Kidney (tissue), 14 donors: ENCODE data around the gene KASH5. TPM values are rescaled to one million over a fixed set of nuclear protein-coding genes. Genes with fewer than 3 reads are reported as not detected.

Source experiments
- DNase-seq, 5 donors: peaks; one replicate each; pipeline ENCODE4 v3.0.0-alpha.2; 2013 to 2020
- FAIRE-seq: peaks from 2 replicates; lab custom pipeline; 2012; peaks lifted over from hg19 to GRCh38; lab: Jason Lieb, UNC
- H3K27ac ChIP-seq, 2 donors: one replicate each; pipeline ENCODE4 v1.7.0; 2013; ENCODE audit warnings: low read depth in 2 of 2, low read length in 2 of 2, inconsistent platforms in 1 of 2
- H3K27me3 ChIP-seq: one replicate; pipeline ENCODE4 v1.7.1; 2013; ENCODE audit warnings: low read length, inconsistent platforms; ENCODE audit not compliant: control insufficient read depth, insufficient read depth
- H3K36me3 ChIP-seq, 3 donors: one replicate each; pipeline versions ENCODE4 v1.7.0 to v1.7.1; 2013; ENCODE audit warnings: low read length in 3 of 3, control low read depth in 1 of 3, inconsistent platforms in 1 of 3; ENCODE audit not compliant: insufficient read depth in 3 of 3, control insufficient read depth in 2 of 3
- H3K4me1 ChIP-seq, 3 donors: one replicate each; pipeline versions ENCODE4 v1.7.0 to v1.7.1; 2013; ENCODE audit warnings: low read length in 3 of 3, inconsistent platforms in 1 of 3, low read depth in 1 of 3; ENCODE audit not compliant: control insufficient read depth in 2 of 3, insufficient read depth in 2 of 3
- H3K4me3 ChIP-seq, 3 donors: one replicate each; pipeline versions ENCODE4 v1.7.0 to v1.8.1; 2013; ENCODE audit warnings: low read length in 3 of 3, control low read depth in 1 of 3, inconsistent platforms in 1 of 3
- H3K9ac ChIP-seq, 3 donors: one replicate each; pipeline versions ENCODE4 v1.7.0 to v1.7.1; 2013; ENCODE audit warnings: low read length in 3 of 3, control low read depth in 1 of 3, inconsistent platforms in 1 of 3
- H3K9me3 ChIP-seq, 3 donors: one replicate each; pipeline versions ENCODE4 v1.7.0 to v1.7.1; 2013; ENCODE audit warnings: low read length in 3 of 3, control low read depth in 1 of 3, inconsistent platforms in 1 of 3; ENCODE audit not compliant: control insufficient read depth in 2 of 3, insufficient read depth in 1 of 3
- intact Hi-C: fragments of 100-400 bp; cut with DNase I; formaldehyde crosslinking; loops from one replicate; pipeline ENCODE4 v1.11.1; 2022
- polyA plus RNA-seq: library from polyadenylated mRNA; stranded (reverse); fragments of 350-450 nt; fragmentation: Illumina TruSeq; extraction: RNeasy Lipid Tissue Mini Kit (QIAGEN cat#74804); gene quantifications from one replicate; pipeline ENCODE4 v1.2.3, GENCODE V29; 2014; ENCODE audit warnings: low read depth, low replicate concordance; ENCODE audit not compliant: insufficient read depth
- total RNA-seq: library from RNA; stranded (reverse); fragmentation: NEBNext Ultra II Directional; extraction: Animal tissue kit (Norgen Biotek cat#: 25700); gene quantifications from one replicate; pipeline ENCODE4 v1.2.1, GENCODE V29; 2021
- TF ChIP-seq, protein P1 (sequence below): IDR thresholded peaks from 3 replicates; pipeline ENCODE4 v1.5.1; 2012; ENCODE audit warnings: mild to moderate bottlenecking, moderate library complexity, borderline replicate concordance; ENCODE audit not compliant: insufficient read depth; ENCODE audit errors: extremely low read depth
- donor health status: control.
- donor health status: control.
- donor health status: control.
- donor health status: control.
- donor health status: control.
- donor health status: DM: yes; HTN: yes; CAD: no.
- donor health status: Normal renal cell carcinoma (clear cell type).

KASH5 gene
- total and polyA plus RNA-seq, 2 donors from 2014 or later: not detected

DNA sequence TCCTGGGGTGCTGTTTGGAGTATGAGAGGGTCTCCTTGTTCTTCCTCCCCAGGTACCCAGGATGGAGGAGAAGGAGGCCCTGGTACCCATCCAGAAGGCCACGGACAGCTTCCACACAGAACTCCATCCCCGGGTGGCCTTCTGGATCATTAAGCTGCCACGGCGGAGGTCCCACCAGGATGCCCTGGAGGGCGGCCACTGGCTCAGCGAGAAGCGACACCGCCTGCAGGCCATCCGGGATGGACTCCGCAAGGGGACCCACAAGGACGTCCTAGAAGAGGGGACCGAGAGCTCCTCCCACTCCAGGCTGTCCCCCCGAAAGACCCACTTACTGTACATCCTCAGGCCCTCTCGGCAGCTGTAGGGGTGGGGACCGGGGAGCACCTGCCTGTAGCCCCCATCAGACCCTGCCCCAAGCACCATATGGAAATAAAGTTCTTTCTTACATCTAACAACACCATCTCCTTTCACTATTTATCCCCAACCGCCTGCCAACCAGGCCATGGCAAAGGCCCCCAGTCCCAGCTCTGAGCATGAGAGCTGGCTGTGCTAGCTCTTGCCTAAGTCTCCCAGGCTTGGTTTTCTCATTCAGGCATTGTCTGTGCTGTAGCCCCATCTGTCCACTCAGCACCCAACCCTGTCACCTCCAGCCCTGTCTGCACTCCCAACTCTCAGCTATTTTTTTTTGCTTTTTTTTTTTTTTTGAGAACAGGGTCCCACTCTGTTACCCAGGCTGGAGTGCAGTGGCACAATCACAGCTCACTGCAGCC is 13.2 kb upstream of the KASH5 start:
- no peaks in the 10 kb centered on the region for H3K9me3 ChIP-seq
- FAIRE-seq (no peak), DNase-seq (no peak)
- H3K4me3 ChIP-seq: no peak overlapping the region
- TF ChIP-seq, protein P1, sequence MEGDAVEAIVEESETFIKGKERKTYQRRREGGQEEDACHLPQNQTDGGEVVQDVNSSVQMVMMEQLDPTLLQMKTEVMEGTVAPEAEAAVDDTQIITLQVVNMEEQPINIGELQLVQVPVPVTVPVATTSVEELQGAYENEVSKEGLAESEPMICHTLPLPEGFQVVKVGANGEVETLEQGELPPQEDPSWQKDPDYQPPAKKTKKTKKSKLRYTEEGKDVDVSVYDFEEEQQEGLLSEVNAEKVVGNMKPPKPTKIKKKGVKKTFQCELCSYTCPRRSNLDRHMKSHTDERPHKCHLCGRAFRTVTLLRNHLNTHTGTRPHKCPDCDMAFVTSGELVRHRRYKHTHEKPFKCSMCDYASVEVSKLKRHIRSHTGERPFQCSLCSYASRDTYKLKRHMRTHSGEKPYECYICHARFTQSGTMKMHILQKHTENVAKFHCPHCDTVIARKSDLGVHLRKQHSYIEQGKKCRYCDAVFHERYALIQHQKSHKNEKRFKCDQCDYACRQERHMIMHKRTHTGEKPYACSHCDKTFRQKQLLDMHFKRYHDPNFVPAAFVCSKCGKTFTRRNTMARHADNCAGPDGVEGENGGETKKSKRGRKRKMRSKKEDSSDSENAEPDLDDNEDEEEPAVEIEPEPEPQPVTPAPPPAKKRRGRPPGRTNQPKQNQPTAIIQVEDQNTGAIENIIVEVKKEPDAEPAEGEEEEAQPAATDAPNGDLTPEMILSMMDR: no peak
- no peaks in the 10 kb centered on the region for H3K27me3 ChIP-seq
- no peak overlapping the region for H3K9ac ChIP-seq
- H3K4me1 ChIP-seq: no peaks in the 10 kb centered on the region
- H3K36me3 ChIP-seq: no peaks in the 10 kb centered on the region
- intact Hi-C loops: no loop called here
- no peak overlapping the region for H3K27ac ChIP-seq

DNA sequence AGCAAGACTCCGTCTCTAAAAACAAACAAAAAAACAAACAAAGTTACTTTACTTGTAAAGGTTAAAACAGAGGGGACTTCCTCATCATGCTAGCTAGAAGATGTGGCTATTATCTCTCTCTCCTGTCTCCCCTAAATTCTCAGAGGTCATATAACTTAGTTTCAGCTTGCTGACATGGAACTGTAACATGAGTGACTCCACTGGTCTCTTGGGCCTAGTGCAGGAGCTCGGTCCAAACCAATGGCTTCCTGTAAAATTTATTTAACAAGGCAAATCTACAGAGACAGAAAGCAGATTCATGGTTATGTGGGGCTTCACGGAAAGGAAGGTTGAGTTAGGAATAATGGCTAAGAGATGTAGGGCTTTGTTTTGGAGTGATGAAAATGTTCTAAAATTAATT is 9.5 kb upstream of the KASH5 start:
- TF ChIP-seq, protein P1: no peak
- H3K27ac ChIP-seq: no peak overlapping the region
- H3K4me1 ChIP-seq: no peaks in the 10 kb centered on the region
- intact Hi-C loops: no loop called here
- no peak overlapping the region for H3K9ac ChIP-seq
- DNase-seq: no peak
- no peak for FAIRE-seq
- H3K36me3 ChIP-seq: no peaks in the 10 kb centered on the region
- H3K9me3 ChIP-seq: no peaks in the 10 kb centered on the region
- no peak overlapping the region for H3K4me3 ChIP-seq
- H3K27me3 ChIP-seq: no peaks in the 10 kb centered on the region

DNA sequence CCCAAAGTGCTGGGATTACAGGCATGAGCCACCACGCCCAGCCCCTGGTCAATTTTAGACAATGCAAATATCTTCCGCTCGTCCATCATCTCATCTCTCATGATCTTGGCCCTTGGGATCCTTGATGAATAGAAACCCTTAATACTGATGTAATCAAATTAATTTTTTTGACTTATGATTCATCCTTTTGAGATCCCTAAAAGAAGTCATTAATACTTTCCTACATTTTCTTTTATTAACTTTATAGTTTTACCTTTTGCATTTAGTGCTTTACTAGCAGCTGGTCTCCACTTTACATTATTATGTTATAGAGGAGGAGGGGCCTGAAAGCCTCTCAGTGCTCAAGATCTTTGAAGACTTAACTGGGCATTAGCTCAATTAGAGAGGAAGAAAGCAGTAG is 7.7 kb upstream of the KASH5 start:
- H3K27me3 ChIP-seq: no peaks in the 10 kb centered on the region
- no peaks in the 10 kb centered on the region for H3K36me3 ChIP-seq
- FAIRE-seq (no peak), DNase-seq (no peak)
- intact Hi-C loops: no loop called here
- no peaks in the 10 kb centered on the region for H3K4me1 ChIP-seq
- no peak overlapping the region for H3K27ac ChIP-seq
- H3K4me3 ChIP-seq: no peak overlapping the region
- no peaks in the 10 kb centered on the region for H3K9me3 ChIP-seq
- no peak overlapping the region for H3K9ac ChIP-seq
- TF ChIP-seq, protein P1: no peak
